HG02678 (cell line): ENCODE data around the gene TMEM134.

Experiments used
- ATAC-seq: cut with Tn5 transposase; IDR thresholded peaks from one replicate; pipeline ENCODE4 v1.9.1; 2021; ENCODE audit warnings: mild to moderate bottlenecking, moderate library complexity; ENCODE audit not compliant: unreplicated experiment

The TMEM134 gene

GRCh38 chr11:67463680-67464410 is 5.2 kb downstream of the TMEM134 start:
- no peak for ATAC-seq

GRCh38 chr11:67463186-67463585 is 5.9 kb downstream of the TMEM134 start:
- no peak for ATAC-seq

- no peak for ATAC-seq
Observed at GRCh38 chr11:67458266-67458665, 10.8 kb downstream of the TMEM134 start.

DNA sequence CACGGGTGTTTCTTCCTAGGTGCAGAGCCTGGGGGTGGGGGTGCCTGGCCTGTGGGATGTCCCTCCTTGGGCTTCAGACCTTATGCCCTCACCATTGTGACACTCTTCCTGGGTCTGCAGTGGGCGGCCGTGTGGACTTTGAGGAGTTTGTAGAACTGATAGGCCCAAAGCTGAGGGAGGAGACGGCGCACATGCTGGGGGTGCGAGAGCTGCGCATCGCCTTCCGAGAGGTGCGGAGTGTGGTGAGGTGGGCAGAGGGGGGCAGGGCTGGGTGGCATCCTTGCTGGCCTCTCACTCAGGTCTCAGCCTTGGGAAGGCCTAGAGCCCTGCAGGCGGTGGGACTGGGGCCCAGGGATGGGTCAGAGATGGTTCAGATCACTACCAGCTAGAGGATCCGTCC is 11.6 kb downstream of the TMEM134 start:
- no peak for ATAC-seq

- ATAC-seq = no peak
Observed at GRCh38 chr11:67456068-67456705, 12.9 kb downstream of the TMEM134 start.

DNA sequence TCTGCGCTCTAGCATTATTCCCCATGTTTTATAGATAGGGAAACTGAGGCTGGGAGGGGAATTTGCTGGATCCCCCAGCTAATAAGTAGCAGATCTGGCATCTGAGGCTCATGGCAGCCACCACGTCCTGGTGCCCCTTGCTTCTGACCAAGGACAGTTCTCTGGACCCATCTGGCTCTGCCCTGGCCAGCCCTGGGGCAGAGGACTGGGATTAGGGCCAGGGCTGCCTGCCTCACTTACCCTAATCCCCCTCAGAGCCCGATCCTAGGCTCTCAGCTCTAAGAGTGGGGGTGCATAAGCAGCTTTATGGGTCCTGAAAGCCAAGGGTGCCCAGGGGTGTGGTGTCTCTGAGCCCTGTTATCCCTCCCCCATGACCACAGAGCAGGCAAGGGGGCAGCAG is 14.0 kb downstream of the TMEM134 start, which contains the start of gene CABP4:
Gene CABP4, plus strand, starts transcription at position 301 of the 400 bp plus-strand sequence. Its CDS starts 70 bp downstream, at position 371.
- ATAC-seq = no peak

DNA sequence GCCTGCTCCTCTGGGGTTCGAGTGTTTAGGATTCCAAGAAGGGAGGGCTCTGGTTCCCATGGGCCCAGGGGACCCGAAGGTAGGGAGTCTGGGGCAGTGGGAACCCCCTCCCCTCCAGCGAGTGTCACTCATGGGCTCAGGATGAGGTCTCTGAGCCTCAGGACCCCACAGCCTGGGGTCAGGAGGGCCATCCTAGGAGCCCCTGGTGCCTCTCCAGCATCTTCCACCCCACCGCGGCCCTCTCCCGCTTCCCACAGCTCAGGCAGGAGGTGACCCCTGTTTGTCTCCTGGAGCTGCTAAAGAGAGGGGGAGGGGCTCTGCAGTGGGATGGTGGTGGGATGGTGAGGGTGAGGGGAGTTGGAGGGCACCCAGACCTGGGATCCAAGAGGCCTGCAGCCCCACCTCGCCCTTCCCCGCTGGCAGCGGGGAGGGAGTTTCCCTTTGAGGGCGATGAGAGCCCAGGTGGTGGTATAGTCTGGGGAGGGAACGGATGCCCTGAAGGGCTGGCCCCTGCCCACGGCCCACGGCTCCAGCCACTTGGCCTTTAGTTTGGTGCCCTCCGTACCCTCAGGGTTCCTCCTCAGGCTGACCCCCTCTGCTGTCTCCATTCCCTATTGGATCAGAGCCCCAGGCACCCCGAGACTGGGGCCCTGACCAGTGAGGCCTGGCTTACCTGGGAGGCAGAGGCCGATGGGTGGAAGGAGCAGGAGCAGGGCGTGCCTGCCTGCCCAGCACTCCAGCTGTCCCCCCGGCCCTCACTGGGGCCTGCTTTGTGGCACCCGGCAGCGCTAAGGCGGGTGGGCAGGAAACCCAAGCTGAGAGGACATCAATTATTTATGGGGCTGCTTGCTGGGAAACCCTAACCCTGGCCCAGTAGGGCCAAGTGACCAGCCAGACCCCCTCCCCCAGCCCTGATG is 15.0 kb downstream of the TMEM134 start:
- no peak for ATAC-seq

DNA sequence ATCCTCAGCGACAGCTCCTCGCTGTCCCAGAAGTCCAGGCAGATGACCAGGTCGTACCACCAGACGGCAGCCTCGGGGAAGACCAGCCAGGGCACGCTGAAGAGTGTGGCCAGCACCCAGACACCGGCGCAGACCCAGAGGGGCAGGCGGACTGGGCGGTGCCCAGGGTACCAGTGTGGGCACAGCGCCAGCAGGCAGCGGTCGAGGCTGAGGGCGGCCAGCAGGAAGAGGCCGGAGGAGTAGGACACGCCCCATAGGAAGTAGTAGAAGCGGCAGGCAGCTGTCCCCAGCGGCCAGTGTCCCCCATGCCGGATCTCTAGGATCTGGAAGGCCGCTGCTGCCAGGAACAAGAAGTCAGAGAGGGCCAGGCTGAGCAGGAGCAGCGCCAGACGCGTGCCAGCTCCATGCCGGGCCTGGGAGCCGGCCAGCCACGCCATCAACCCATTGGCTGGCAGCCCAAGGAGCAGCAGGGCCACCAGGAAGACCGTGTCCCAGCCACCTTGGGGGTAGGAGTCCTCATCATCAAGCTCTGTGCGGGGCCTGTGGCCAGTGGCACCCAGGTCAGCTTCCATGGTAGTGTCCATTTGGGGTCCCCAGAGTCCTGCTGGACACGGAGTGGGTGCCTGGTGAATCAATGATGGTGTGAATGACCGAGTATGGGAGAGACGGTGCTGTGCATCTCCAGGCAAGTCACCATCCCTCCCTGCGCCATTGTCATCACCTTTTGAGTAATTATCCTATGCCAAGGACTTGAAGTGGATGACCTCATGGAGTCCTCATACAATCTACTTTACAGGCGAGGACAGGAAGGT is 16.7 kb downstream of the TMEM134 start, which contains the start of gene GPR152:
Gene GPR152, minus strand, starts transcription at position 589 of the 812 bp plus-strand sequence. Its CDS starts 5 bp downstream, at position 584.
- no peak for ATAC-seq

- ATAC-seq = no peak
Observed at GRCh38 chr11:67451658-67451976, 17.4 kb downstream of the TMEM134 start.

GRCh38 chr11:67450796-67451657 is 18.0 kb downstream of the TMEM134 start:
- no peak for ATAC-seq

GRCh38 chr11:67449116-67449844 is 19.8 kb downstream of the TMEM134 start:
- no peak for ATAC-seq

DNA sequence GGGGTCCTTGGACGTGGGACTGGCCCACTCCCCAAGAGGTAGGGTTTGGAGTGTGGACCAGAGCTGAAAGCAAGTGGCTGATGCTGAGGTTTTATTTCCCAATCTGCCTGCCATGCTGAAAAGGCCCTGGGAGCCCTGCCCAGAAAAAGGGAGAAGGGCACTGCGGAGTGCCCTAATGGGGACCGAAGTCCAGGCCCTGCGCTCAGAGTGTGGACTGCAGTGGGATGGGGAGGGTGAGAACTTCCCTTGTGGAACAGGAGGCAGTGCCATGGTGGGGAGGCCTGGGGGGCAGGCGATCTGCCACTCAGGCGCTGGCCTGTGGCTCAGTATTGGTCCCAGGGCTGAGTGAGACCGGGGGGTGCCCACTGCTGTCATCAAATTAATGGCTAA is 20.8 kb downstream of the TMEM134 start:
- no peak for ATAC-seq

- no peak for ATAC-seq
Observed at GRCh38 chr11:67445515-67445914, 23.5 kb downstream of the TMEM134 start.

DNA sequence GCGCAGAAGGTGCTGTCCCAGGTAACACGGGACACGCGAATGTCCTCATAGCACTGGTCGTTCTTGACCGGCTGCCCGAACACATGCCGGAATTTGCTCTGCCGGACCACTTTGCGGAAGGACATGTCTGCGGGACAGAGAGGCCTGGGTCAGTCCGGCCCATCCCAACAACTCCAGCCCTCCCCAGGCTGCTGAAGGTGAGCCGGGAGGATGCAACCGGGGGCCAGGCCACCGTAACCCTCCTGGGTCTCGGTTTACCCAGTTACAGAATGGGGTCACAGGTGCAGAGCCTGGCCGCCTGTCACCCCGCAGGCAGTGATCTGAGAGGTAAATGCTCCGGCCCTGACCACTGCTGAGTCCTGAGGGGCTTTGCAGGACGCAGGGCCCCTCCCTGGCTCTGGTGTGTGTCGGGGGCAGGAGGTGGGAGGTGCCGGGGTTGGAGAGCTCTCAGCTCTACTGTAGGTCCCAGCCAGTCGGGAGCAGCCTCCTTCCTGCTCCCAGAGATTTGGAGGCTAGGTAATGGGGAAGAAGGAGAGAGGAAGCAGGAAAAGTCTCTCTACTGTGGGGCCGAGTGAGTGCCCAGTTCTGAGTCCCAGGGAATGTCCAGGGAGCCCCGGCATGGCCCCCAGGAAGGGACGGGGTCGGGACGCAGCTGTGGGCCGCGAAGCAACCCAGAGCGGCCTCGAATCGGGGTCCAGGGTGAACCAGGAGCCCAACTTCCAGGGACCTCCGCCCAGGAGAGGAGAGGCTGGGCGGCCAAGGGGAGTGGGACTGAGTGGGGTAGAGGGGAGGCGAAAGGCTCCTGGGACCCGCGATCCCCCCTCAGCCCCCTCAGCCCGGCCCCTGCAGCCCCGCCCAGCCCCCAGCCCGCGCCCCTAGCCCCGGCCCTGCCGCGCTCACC is 26.3 kb downstream of the TMEM134 start:
- peak; percentile 9 for ATAC-seq

- no peak for ATAC-seq
Observed at GRCh38 chr11:67441731-67442351, 27.2 kb downstream of the TMEM134 start.

DNA sequence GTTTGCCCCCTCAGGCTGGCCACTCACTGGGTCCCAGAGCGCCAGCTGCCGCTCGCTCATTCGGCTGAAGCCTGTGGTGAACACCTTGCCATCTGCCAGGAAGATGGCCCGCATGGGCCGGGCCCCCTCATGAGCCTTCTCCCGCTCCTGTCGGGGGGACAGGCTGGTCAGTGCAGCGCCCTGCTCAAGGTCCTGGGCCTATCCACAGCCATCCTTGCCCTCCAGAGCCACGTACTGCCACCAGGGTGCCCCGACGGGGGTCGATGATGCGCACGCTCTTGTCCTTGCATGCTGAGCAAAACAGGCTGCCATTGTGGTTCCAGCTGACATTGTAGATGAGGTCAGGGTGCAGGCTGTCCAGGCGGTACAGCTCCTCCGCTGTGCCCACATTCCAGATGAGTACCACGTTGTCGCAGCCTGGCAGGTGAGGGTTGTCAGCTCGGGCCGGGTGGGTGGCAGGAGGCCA is 27.9 kb downstream of the TMEM134 start:
- ATAC-seq = no peak
